SIG-M5 (cell line): ENCODE data around the gene FGD5.
"Not testable (repeated sequence)": the region's sequence is repeated elsewhere in the genome, so short reads cannot be mapped to it uniquely, and the experiment has no call there.

ENCODE experiments used
- DNase-seq: peaks from one replicate; lab custom pipeline; 2025; lab: John Stamatoyannopoulos, UW

FGD5 gene

GRCh38 chr3:14877469-14877868 lies 58.7 kb downstream of the FGD5 start:
- no peak for DNase-seq

GRCh38 chr3:14879211-14879874 lies 60.6 kb downstream of the FGD5 start:
- DNase-seq = no peak

GRCh38 chr3:14880447-14881106 lies 61.8 kb downstream of the FGD5 start:
- no peak for DNase-seq

GRCh38 chr3:14883226-14883625 lies 64.5 kb downstream of the FGD5 start:
- no peak for DNase-seq

- no peak for DNase-seq
These were observed 65.9 kb downstream of the FGD5 start for GRCh38 chr3:14884665-14885064.

GRCh38 chr3:14885307-14885706 lies 66.5 kb downstream of the FGD5 start:
- DNase-seq = no peak

GRCh38 chr3:14886101-14886500 lies 67.3 kb downstream of the FGD5 start:
- no peak for DNase-seq

GRCh38 chr3:14889205-14889604 lies 70.4 kb downstream of the FGD5 start:
- DNase-seq = no peak

GRCh38 chr3:14889943-14890342 lies 71.2 kb downstream of the FGD5 start:
- DNase-seq = no peak

GRCh38 chr3:14890476-14890875 lies 71.7 kb downstream of the FGD5 start:
- DNase-seq = no peak

- DNase-seq = no peak
These were observed 72.7 kb downstream of the FGD5 start for GRCh38 chr3:14891135-14892132.

GRCh38 chr3:14892226-14892625 lies 73.5 kb downstream of the FGD5 start:
- no peak for DNase-seq

- DNase-seq = no peak
These were observed 75.3 kb downstream of the FGD5 start for GRCh38 chr3:14894085-14894484.

GRCh38 chr3:14897266-14897665 lies 78.5 kb downstream of the FGD5 start:
- DNase-seq = no peak

- no peak for DNase-seq
These were observed 80.2 kb downstream of the FGD5 start for GRCh38 chr3:14898929-14899328.

GRCh38 chr3:14899993-14900618 lies 81.3 kb downstream of the FGD5 start:
- no peak for DNase-seq

GRCh38 chr3:14900881-14901873 lies 82.4 kb downstream of the FGD5 start:
- DNase-seq = no peak

GRCh38 chr3:14902719-14903118 lies 84.0 kb downstream of the FGD5 start:
- DNase-seq = no peak

GRCh38 chr3:14903501-14903900 lies 84.7 kb downstream of the FGD5 start:
- DNase-seq = not testable (repeated sequence)

GRCh38 chr3:14905055-14905657 lies 86.4 kb downstream of the FGD5 start:
- no peak for DNase-seq
